Activated CD8-positive, alpha-beta memory T cell treated with anti-CD3 and anti-CD28 coated beads for 4 hours (primary cell): ENCODE results near the gene DIAPH3.

Experiments
- DNase-seq, 2 donors: peaks; one replicate each; pipeline ENCODE4 v3.0.0-alpha.2; 2020; ENCODE audit warnings: low read depth in 2 of 2

DIAPH3 gene

GRCh38 chr13:59960683-59961082, 203.0 kb downstream of the DIAPH3 start:
- DNase-seq: no peak

- no peak for DNase-seq
These were observed 206.3 kb downstream of the DIAPH3 start for GRCh38 chr13:59957438-59957837.

DNA sequence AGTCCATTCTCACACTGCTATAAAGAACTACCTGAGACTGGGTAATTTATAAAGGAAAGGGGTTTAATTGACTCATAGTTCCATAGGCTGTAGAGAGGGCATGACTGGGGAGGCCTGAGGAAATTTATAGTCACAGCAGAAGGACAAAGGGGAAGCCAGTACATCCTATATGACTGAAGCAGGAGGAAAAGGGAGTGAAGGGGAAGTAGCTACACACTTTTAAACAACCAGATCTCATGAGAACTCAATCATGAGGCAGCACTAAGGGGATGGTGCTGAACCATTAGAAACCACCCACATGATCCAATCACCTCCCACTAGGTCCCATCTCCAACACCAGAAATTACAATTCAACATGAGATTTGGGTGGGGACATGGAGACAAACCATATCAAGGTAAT, 209.1 kb downstream of the DIAPH3 start:
- DNase-seq: no peak

DNA sequence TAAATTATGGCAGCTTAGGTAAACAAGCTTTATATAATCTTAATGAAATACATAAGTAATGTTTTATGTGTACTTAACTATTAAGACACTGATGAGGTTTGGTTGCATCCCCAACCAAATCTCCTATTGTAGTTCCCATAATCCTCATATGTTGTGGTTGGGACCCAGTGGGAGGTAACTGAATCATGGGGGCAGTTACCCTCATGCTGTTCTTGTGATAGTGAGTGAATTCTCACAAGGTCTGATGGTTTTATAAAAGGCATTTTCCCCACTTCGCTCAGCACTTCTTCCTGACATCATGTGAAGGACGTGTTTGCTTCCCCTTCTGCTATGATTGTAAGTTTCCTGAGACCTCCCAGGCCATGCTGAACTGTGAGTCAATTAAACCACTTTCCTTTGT, 212.7 kb downstream of the DIAPH3 start:
- no peak for DNase-seq

- DNase-seq: no peak
These were observed 213.5 kb downstream of the DIAPH3 start for GRCh38 chr13:59950266-59950665.

- DNase-seq: no peak
These were observed 215.0 kb downstream of the DIAPH3 start for GRCh38 chr13:59948686-59949085.

- DNase-seq: no peak
These were observed 216.8 kb downstream of the DIAPH3 start for GRCh38 chr13:59946944-59947343.

GRCh38 chr13:59931621-59932020, 232.1 kb downstream of the DIAPH3 start:
- no peak for DNase-seq

DNA sequence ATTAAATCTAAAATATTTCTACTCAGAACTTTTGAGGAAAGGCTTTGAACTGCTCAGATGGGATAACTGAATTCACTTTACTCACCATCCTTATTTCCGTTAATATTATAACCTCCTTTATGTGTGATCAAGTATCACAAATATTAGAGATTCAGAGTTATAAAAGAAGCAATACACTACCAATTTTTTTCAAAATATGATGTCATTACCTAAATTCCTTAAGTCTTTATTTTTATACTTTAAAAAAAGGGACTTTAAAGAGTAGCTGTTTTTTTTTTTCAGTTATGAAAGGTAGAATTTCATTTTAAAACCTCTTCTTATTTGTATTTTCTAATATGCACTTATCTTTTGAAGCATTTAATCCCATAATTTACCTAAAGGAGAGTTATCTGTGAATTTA, 239.5 kb downstream of the DIAPH3 start:
- no peak for DNase-seq

- no peak for DNase-seq
These were observed 248.5 kb downstream of the DIAPH3 start for GRCh38 chr13:59915252-59915651.

- DNase-seq: no peak
These were observed 249.2 kb downstream of the DIAPH3 start for GRCh38 chr13:59914556-59914955.

DNA sequence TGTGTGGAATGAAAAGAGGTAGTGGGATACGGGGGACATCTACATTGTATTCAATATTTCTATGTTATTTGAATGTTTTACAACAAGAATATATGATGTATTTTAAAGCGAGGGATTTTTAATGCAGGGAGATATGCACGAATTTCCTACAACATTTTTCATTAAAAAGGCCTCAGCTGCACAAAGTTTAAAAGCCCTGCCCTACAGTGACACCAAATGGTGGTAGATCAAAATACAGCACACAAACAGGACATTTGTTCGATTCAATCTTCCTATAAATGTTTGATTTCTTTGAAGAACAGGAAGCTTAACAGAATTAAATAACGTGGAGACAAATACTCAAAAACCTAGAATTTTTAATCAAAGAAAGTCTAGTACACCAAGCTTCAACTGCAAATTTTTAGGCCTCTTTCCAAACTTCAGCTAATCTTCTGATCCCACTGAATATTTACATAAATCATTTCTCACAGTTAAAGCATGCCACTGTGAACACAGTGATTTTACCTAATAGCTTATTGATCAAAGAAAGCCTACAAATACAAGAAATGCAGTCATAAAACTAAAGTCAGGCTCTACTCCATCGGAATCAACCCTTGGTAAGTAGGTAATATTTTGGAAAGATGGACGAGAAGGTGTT, 257.2 kb downstream of the DIAPH3 start:
- DNase-seq: no peak

- DNase-seq: no peak
These were observed 262.5 kb downstream of the DIAPH3 start for GRCh38 chr13:59901191-59901590.

GRCh38 chr13:59898066-59898465, 265.7 kb downstream of the DIAPH3 start:
- DNase-seq: no peak

- DNase-seq: no peak
These were observed 270.5 kb downstream of the DIAPH3 start for GRCh38 chr13:59893266-59893665.

- DNase-seq: no peak
These were observed 272.7 kb downstream of the DIAPH3 start for GRCh38 chr13:59891053-59891452.

- DNase-seq: no peak
These were observed 273.7 kb downstream of the DIAPH3 start for GRCh38 chr13:59890054-59890453.

- DNase-seq: no peak
These were observed 275.3 kb downstream of the DIAPH3 start for GRCh38 chr13:59888408-59888807.

- no peak for DNase-seq
These were observed 278.7 kb downstream of the DIAPH3 start for GRCh38 chr13:59885076-59885475.

DNA sequence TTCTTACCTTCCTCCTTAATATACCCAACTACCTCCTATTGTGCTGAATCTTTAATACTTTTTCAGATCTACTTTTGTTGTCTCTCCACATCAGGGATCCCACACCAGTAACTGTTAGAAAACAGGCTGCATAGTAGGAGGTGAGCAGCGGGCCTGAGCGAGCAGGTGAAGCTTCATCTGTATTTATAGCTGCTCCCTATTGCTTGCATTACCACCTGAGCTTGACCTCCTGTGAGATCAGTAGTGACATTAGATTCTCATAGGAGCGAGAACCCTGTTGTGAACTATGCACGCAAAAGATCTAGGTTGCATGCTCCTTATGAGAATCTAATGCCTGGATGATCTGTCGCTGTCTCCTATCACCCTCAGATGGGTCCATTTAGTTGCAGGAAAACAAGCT, 279.8 kb downstream of the DIAPH3 start:
- DNase-seq: no peak

DNA sequence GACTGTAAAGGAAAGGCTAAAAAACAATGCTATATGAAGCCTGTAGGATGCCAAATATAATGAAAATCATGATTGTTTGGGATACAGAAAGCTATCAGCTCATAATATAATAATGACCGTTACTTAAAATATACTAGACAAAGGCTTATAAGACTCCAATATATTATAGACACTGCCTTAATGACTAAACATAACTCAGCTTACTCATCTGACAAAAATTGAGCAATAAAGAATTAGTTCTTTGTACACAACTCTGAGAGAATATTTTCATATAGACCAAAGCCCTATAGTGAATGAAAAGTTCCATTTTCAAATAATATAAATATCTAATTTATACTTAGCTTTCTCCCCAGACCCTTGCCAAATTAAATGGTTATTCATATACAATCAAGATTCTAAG, 283.3 kb downstream of the DIAPH3 start:
- no peak for DNase-seq

DNA sequence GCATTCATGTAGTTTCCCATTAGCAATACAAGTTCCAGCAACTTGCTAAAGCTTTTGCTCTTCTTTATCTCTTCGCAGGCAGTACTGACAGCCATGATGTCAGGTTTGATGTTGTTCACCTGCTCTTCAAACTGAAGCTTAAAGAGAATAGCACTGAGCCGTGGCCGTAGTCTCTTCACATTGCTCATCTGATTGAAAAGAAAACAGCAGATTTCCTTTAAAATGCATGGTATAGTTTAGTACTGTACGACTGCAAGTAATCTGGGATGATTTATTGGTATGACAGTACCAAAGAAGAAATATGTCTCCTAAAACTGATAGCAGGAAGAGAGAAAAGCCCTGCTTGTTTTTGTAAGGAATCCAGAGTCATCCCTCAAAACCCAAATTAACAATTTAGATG, 284.4 kb downstream of the DIAPH3 start:
- DNase-seq: no peak

DNA sequence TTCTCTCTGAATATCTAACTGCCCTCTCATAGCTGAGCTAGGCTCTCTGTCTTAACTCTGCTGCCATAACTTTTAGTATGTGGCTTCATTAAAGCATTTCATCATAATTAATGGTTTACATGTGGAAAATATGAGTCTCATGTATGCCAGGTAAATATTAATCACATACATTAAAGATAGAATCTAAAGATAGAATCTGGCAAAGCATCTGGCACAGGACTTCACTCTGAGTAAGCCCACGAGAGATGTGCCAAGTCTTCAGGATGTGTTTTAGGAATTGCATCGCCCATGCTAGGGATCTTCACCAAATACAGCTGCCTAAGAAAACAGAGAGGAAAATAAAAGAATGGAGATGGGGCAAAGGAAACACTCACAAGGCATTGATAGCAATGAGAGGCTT, 285.8 kb downstream of the DIAPH3 start:
- no peak for DNase-seq

GRCh38 chr13:59874973-59875372, 288.8 kb downstream of the DIAPH3 start:
- no peak for DNase-seq
